ENCODE results near the gene ARAP2.

DNA sequence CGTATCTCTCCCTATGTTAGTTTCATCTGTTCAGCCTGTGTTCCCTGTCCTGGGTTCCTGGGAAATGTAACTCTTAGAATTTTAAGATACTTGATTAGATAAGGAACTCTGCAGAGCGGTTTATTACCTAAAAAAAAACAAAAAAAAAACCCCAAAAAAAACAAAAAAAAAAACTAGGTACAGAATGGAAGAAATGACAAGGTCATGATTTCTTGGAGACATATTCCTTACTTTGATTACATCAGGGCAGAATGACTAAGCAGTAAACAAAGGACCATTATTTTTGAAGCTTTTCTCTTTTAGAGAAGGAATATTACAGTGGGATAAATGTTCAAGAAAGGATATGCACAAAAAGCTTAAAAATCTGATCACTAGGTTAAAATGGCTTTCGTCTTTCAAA is 171.8 kb downstream of the ARAP2 start:
- no peak for TF ChIP-seq POLR2A (IDR thresholded peaks at IDR 0.05; ENCODE audit: low read depth)
- TF ChIP-seq, protein P1, sequence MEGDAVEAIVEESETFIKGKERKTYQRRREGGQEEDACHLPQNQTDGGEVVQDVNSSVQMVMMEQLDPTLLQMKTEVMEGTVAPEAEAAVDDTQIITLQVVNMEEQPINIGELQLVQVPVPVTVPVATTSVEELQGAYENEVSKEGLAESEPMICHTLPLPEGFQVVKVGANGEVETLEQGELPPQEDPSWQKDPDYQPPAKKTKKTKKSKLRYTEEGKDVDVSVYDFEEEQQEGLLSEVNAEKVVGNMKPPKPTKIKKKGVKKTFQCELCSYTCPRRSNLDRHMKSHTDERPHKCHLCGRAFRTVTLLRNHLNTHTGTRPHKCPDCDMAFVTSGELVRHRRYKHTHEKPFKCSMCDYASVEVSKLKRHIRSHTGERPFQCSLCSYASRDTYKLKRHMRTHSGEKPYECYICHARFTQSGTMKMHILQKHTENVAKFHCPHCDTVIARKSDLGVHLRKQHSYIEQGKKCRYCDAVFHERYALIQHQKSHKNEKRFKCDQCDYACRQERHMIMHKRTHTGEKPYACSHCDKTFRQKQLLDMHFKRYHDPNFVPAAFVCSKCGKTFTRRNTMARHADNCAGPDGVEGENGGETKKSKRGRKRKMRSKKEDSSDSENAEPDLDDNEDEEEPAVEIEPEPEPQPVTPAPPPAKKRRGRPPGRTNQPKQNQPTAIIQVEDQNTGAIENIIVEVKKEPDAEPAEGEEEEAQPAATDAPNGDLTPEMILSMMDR (IDR thresholded peaks at IDR 0.05), result no peak
- no peak for TF ChIP-seq EP300 (IDR thresholded peaks at IDR 0.05)
